HepG2 (cell line): ENCODE data around the gene AFDN. TPM values are rescaled to one million over a fixed set of nuclear protein-coding genes. Genes with fewer than 3 reads are reported as not detected.

Experiments
- ATAC-seq: fragments of 200-7000 bp; cut with Tn5 transposase; 3 replicates; pipeline ENCODE4 v1.9.1; 2020; ENCODE audit warnings: mild to moderate bottlenecking, moderate library complexity
- BruUV-seq: library from RNA; stranded (reverse); fragments of 400-500 nt; replicated peaks from 2 replicates; lab custom pipeline; 2021; lab: Mats Ljungman, UMichigan
- CTCF ChIA-PET: fragments of 300-600 bp; formaldehyde crosslinking; extraction: SDS; loops from one replicate; lab custom pipeline; 2021; ENCODE audit warnings: low total read pairs, inconsistent platforms, low intra/inter-chr PET ratio; lab: Yijun Ruan, JAX
- POLR2A ChIA-PET: fragments of 350-600 bp; sonication (Branson Sonifier 250); formaldehyde crosslinking; loops from one replicate; lab custom pipeline; 2020; ENCODE audit warnings: antibody characterized with exemption, inconsistent platforms; lab: Yijun Ruan, JAX
- DNase-seq: peaks from one replicate; pipeline ENCODE4 v3.0.0-alpha.2; 2015; ENCODE audit warnings: low spot score
- FAIRE-seq: peaks from 3 replicates; lab custom pipeline; 2011; peaks lifted over from hg19 to GRCh38; lab: Jason Lieb, UNC
- H2AFZ ChIP-seq: one replicate; pipeline ENCODE4 v1.6.1; 2011; ENCODE audit warnings: low read length, inconsistent platforms
- H3K27ac ChIP-seq: fragments of 300-600 bp; 3 replicates; pipeline ENCODE4 v1.8.0; 2011; ENCODE audit warnings: mixed run types, mild to moderate bottlenecking, mixed read lengths, low read length, inconsistent platforms; ENCODE audit not compliant: insufficient read depth; ENCODE audit errors: extremely low read length
- H3K27me3 ChIP-seq, 2 experiments: fragments of 200-600 bp in 1 of 2; 2 replicates in 1 of 2; 3 replicates in 1 of 2; pipeline versions ENCODE4 v1.6.0 to v1.8.0; 2011; ENCODE audit warnings: low read length in 2 of 2, mild to moderate bottlenecking in 2 of 2, moderate library complexity in 2 of 2, inconsistent platforms in 1 of 2; ENCODE audit not compliant: insufficient read depth in 2 of 2, control insufficient read depth in 1 of 2
- H3K36me3 ChIP-seq, 2 experiments: fragments of 200-600 bp in 1 of 2; replicated peaks in 1 of 2; 2 replicates in 1 of 2; 3 replicates in 1 of 2; pipeline versions ENCODE4 v1.5.1 to v1.8.0; 2011; ENCODE audit warnings: low read length in 2 of 2, inconsistent platforms in 1 of 2; ENCODE audit not compliant: insufficient read depth in 2 of 2, control insufficient read depth in 1 of 2
- H3K4me1 ChIP-seq: 2 replicates; pipeline ENCODE4 v1.5.1; 2012; ENCODE audit warnings: low read length, inconsistent platforms; ENCODE audit not compliant: insufficient read depth
- H3K4me2 ChIP-seq: 2 replicates; pipeline ENCODE4 v1.6.0; 2011; ENCODE audit warnings: low read depth, low read length, inconsistent platforms
- H3K4me3 ChIP-seq, 3 experiments: fragments of 200-600 bp in 1 of 3; sonication (generic), shearing (Covaris generic) in 1 of 3; replicated peaks in 1 of 3; 2 replicates each; pipeline ENCODE4 v1.5.1; 2011 to 2016; ENCODE audit warnings: low read length in 3 of 3, inconsistent platforms in 2 of 3, low read depth in 2 of 3, mild to moderate bottlenecking in 2 of 3, control low read depth in 1 of 3, mixed read lengths in 1 of 3; ENCODE audit not compliant: insufficient read depth in 1 of 3
- H3K79me2 ChIP-seq: one replicate; pipeline ENCODE4 v1.6.1; 2011; ENCODE audit warnings: low read length, inconsistent platforms; ENCODE audit not compliant: insufficient read depth
- H3K9ac ChIP-seq: 2 replicates; pipeline ENCODE4 v1.6.0; 2011; ENCODE audit warnings: mild to moderate bottlenecking, low read depth, low read length, inconsistent platforms; ENCODE audit not compliant: insufficient read depth
- H3K9me3 ChIP-seq: 2 replicates; pipeline ENCODE4 v1.5.1; 2012; ENCODE audit warnings: mild to moderate bottlenecking, low read length
- H4K20me1 ChIP-seq: 2 replicates; pipeline ENCODE4 v1.6.0; 2011; ENCODE audit warnings: inconsistent platforms, mild to moderate bottlenecking, low read length, moderate library complexity; ENCODE audit not compliant: insufficient read depth
- ARID2 ChIP-seq: sonication (generic); formaldehyde crosslinking; IDR thresholded peaks from 2 replicates; pipeline ENCODE4 v1.8.1; 2022; ENCODE audit warnings: mild to moderate bottlenecking, missing genetic modification reagents, borderline replicate concordance
- HNRNPL ChIP-seq: fragments of 200-400 bp; formaldehyde crosslinking; IDR thresholded peaks from 2 replicates; pipeline ENCODE4 v1.6.1; 2017; ENCODE audit warnings: mild to moderate bottlenecking, low read depth, low read length
- JDP2 ChIP-seq: sonication (generic); formaldehyde crosslinking; IDR thresholded peaks from 2 replicates; pipeline ENCODE4 v1.8.1; 2022; ENCODE audit warnings: missing genetic modification reagents, borderline replicate concordance
- POLR2A ChIP-seq, 2 experiments: IDR thresholded peaks; 2 replicates each; pipeline ENCODE4 v1.6.1; 2011; ENCODE audit warnings: low read depth in 2 of 2, low read length in 2 of 2, mild to moderate bottlenecking in 1 of 2, moderate library complexity in 1 of 2; ENCODE audit not compliant: insufficient read depth in 1 of 2
- PRPF4 ChIP-seq: fragments of 200-400 bp; formaldehyde crosslinking; IDR thresholded peaks from 2 replicates; pipeline ENCODE4 v1.6.1; 2016; ENCODE audit warnings: low read length, low read depth; ENCODE audit not compliant: poor library complexity, severe bottlenecking
- ZBTB33 ChIP-seq: sonication (generic); formaldehyde crosslinking; IDR thresholded peaks from 2 replicates; pipeline ENCODE4 v1.4.0; 2020; ENCODE audit warnings: missing genetic modification reagents
- ZBTB34 ChIP-seq: sonication (generic); formaldehyde crosslinking; IDR thresholded peaks from 2 replicates; pipeline ENCODE4 v1.8.0; 2022; ENCODE audit warnings: mild to moderate bottlenecking, missing genetic modification reagents
- ZBTB38 ChIP-seq: sonication (generic); formaldehyde crosslinking; IDR thresholded peaks from 2 replicates; pipeline ENCODE4 v1.5.1; 2020; ENCODE audit warnings: mild to moderate bottlenecking, missing genetic modification reagents
- WGBS: methylation state at CpG from one replicate; pipeline ENCODE4 v1.1.6; 2017; ENCODE audit warnings: low lambda C conversion rate; 5-methylcytosine and 5-hydroxymethylcytosine counted together
- in situ Hi-C: cut with HindIII; loops from 2 replicates; pipeline ENCODE4 v1.10.0; 2017; ENCODE audit warnings: low pct_unique_long_range_greater_than_20kb; ENCODE audit not compliant: extremely low pct_ligation_motif_present
- intact Hi-C: fragments of 100-400 bp; cut with micrococcal nuclease; formaldehyde crosslinking; loops from one replicate; pipeline ENCODE4 v1.10.0; 2022; ENCODE audit not compliant: unreplicated experiment
- polyA plus RNA-seq, 8 experiments: library from polyadenylated mRNA; depleted of rRNA in 3 of 8; stranded (reverse) in 7 of 8; unstranded in 1 of 8; fragments of >200 nt; fragmentation: Illumina TruSeq in 4 of 8; extraction: Trizol in 4 of 8; gene quantifications; 2 replicates each; pipeline versions ENCODE4 v1.2.1 to v1.2.3, GENCODE V29; 2011 to 2016; ENCODE audit warnings: low read depth in 4 of 8, missing spikeins in 1 of 8, mixed read lengths in 1 of 8; ENCODE audit not compliant: insufficient read depth in 1 of 8
- total RNA-seq, 5 experiments: library from RNA; depleted of rRNA; stranded (reverse); fragments of >200 nt; fragmentation: Illumina TruSeq; extraction: Trizol; gene quantifications; 2 replicates each; pipeline ENCODE4 v1.2.3, GENCODE V29; 2016; ENCODE audit warnings: low read depth in 1 of 5
- TF ChIP-seq, protein P1 (sequence below): sonication (generic); formaldehyde crosslinking; IDR thresholded peaks from 2 replicates; pipeline ENCODE4 v1.5.1; 2020; ENCODE audit warnings: mild to moderate bottlenecking, missing genetic modification reagents

AFDN gene
- total and polyA plus RNA-seq, 2 of the 13 experiments (the other 11 are each of a cell fraction or from before 2014, with no cell fraction given), result 136 to 151 TPM

DNA sequence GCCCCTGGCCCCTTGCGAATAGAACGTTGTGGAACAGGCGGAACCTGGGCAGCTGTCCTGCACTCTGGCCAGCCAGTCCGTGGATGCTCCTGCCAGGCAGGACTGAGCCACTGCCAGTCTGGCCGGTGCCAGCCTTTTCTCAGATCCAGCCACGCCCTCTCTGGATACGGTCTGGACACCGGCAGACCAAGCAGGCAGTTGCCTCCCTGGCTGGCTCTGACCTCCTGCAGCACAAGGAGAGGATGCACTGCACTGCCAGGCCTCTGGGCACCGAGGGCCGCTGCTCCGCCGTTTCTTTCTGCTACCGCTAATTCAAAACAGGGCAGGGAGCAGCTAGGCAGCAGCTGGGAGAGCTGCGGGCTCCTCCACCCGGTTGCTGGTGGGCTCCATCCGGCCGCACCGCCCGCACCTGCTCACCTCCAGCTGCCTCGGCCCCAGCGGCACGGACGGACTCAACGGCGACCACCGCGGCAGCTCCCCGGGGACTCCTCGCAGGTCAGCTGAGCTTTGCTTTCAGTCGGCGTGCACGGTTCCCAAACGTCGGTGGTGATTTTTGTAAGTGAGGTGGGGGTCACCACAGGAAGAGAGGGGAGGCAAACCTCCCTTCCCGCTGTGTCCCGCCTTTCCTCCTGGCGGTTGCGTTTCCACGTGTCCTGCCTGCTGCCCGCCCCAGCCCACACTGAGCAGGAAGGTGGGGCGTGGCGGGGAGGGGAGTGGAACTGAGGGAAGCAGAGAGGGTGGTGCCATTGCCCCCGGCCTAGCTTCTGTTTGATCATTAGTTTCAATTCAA is 30.3 kb upstream of the AFDN start:
- Histone ChIP-seq H3K36me3 (no peaks in the 10 kb centered on the region), H3K9ac (no peak overlapping the region), H3K4me2 (no peak overlapping the region), H3K4me1 (peaks cover 23% of the 10 kb centered on the region), H3K27ac (no peak overlapping the region), H2AFZ (no peak overlapping the region), H4K20me1 (no peaks in the 10 kb centered on the region), H3K79me2 (no peaks in the 10 kb centered on the region), H3K4me3 (no peak overlapping the region), H3K27me3 (peaks cover 0 to 2% of the 10 kb centered on the region in 2 experiments; a peak in 2 of 5 replicates), H3K9me3 (no peaks in the 10 kb centered on the region)
- 89% methylated on average over 39 of the region's 43 CpGs for WGBS
- ATAC-seq (peak; percentile 11; the same call in 1 of the 3 replicates), FAIRE-seq (no peak), DNase-seq (no peak)
- ChIA-PET CTCF (no interaction called here), POLR2A (interaction anchor here (1.2 kb wide), 1 partner anchor 10 kb away, joined by 3 read pairs; no protein-coding TSS in a partner anchor)
- in situ Hi-C loops, result no loop called here
- BruUV-seq, result no TSS peak
- TF ChIP-seq ZBTB34 (CRISPR knock-in tag) (peak; percentile 38; the same call in 1 of the 2 replicates), JDP2 (CRISPR knock-in tag) (no peak), HNRNPL (peak; percentile 83; the same call in 1 of the 2 replicates), ZBTB38 (CRISPR knock-in tag) (peak; percentile 30; the same call in 1 of the 2 replicates), PRPF4 (peak; percentile 68), ZBTB33 (CRISPR knock-in tag) (0 out of 2 replicates have a peak, but pooled peaks have one; percentile 64), ARID2 (CRISPR knock-in tag) (no peak), POLR2A (IDR thresholded peaks at IDR 0.05; ENCODE audit: insufficient read depth in 1 of 2, low read depth in 2 of 2, low read length in 2 of 2) (no peak)
- TF ChIP-seq, protein P1, sequence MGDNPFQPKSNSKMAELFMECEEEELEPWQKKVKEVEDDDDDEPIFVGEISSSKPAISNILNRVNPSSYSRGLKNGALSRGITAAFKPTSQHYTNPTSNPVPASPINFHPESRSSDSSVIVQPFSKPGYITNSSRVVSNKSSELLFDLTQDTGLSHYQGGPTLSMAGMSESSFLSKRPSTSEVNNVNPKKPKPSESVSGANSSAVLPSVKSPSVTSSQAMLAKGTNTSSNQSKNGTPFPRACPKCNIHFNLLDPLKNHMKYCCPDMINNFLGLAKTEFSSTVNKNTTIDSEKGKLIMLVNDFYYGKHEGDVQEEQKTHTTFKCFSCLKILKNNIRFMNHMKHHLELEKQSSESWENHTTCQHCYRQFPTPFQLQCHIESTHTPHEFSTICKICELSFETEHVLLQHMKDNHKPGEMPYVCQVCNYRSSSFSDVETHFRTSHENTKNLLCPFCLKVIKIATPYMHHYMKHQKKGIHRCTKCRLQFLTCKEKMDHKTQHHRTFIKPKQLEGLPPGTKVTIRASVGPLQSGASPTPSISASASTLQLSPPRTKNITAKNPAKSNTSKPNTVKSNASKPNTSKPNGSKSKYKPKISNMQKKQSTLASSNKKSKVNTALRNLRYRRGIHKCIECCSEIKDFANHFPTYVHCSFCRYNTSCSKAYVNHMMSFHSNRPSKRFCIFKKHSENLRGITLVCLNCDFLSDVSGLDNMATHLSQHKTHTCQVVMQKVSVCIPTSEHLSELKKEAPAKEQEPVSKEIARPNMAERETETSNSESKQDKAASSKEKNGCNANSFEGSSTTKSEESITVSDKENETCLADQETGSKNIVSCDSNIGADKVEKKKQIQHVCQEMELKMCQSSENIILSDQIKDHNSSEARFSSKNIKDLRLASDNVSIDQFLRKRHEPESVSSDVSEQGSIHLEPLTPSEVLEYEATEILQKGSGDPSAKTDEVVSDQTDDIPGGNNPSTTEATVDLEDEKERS (CRISPR knock-in tag), result no peak
- intact Hi-C loops, result no loop called here
